Measurements from ENCODE around the gene TPD52L1.
A peak's percentile ranks its signal among the peaks of the same experiment; 100 is the strongest.
"Not testable (repeated sequence)": the region's sequence is repeated elsewhere in the genome, so short reads cannot be mapped to it uniquely, and the experiment has no call there.

The TPD52L1 gene

DNA sequence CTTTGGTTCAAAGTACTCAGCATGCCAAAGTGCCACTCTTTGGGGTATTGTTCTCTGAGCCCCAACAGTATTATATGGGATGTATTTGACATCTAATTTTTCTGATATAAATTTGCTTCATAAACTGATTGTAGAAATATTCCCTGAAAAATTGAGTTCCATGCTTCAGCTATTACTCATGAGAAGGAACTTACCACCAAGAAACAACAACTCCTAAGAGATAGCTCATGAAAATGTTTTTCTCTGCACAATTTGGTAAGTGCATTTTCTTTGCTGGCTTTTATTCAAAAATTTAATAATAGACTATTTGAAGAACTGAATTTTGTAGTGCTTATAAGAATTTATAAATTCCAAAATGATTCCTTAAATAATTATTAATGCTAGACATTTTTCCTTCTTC, 12.8 kb upstream of the TPD52L1 start:
- H3K4me3 ChIP-seq (ENCODE audit: low read depth, low read length) = no peak overlapping the region

DNA sequence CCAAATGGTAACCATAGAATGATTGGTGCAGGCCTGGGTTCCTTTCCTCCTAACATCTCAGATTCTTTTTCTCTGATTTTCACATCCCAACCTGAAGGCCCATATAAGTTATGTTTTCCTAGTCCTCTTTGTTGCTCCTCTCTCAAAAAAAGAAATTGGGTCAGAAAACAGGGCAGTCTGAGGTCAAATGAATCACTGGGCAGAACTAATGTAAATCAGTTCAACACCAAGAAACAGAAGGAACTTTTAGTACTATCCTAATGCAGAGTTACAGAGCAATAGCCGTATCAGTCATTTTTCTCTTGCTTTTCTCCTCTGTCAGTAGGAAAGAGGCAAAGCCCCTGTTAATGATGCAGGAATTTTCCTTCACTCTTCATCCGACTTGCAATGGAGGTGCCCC, 11.0 kb upstream of the TPD52L1 start:
- H3K4me3 ChIP-seq (ENCODE audit: low read depth, low read length) = no peak overlapping the region

GRCh38 chr6:125144822-125145221, 8.8 kb upstream of the TPD52L1 start:
- H3K4me3 ChIP-seq (ENCODE audit: low read depth, low read length) = no peak overlapping the region

DNA sequence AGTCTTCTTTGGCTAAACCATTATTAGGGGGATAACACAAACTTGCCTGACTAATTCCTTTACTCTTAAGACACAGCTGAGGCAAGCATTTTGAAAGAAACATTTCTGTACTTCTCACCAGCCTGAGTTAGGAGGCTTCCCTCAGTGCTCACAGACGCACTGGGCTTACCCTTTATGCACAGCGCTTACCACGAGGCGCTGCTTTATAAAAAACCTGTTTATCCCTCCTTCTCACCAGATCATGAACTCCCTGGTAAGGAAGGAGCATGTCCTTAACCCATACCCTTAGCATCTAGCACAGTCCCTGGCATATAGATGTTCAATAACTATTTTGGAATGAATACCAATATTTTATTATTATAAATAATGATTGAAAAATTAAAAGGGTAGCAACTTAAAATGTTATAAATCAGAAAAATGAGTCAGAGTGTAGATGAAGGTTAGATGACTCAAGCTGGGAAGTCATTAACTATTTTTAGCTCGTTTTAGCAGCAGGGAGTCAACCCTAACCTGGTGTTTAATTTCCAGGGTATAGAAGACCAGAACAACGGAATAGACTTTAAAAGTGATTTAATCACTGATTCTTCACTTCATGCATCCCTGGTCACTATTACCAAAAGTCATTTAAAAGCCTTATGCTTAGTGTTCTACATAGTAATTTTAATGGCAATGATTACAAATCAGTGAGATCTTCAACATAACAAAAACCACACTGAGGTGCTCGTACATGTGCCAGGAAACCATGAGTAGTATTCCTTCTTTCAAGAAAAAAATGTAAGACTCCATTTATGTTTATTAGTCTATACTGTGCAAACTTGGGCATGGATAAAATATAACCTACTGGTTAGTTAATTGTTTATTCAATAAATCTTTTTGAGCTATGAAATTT, 4.1 kb upstream of the TPD52L1 start:
- H3K4me3 ChIP-seq (ENCODE audit: low read depth, low read length) = no peak overlapping the region

GRCh38 chr6:125151700-125152099, 1.9 kb upstream of the TPD52L1 start:
- no peak overlapping the region for H3K4me3 ChIP-seq (ENCODE audit: low read depth, low read length)

DNA sequence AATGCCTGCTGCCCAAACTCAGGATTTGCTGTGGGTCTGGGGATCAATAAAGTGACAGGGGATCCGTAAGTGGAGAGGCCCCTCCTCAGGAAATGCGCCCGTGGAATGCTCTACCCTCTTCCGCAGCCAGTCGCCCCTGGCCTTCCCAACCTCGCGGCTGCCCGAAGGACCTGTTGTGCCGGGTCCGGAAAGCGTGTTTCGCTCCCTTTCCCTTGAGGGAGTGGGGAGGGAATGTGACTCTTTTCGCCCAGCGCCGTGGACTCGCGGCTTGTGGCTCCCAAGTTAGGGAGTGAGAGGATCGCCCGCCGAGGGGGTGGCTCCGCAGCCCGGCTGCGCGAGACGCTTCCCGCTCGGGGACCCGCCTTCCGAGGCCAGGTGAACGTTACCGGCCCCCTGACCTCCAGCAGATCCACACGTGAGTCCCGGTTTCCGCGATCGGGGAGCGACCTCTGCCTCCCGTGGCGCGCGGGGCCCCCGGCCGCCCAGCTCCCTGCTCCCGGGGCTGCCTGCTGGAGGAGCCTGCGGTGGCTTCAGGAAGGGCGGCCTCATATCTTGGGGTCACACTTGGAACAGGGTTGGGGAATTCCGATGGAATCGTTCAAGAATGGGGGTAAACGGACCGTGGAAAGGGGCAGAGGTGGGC, 666 bp downstream of the TPD52L1 start:
- peak overlapping the region; percentile 69 for H3K4me3 ChIP-seq (ENCODE audit: low read depth, low read length)

DNA sequence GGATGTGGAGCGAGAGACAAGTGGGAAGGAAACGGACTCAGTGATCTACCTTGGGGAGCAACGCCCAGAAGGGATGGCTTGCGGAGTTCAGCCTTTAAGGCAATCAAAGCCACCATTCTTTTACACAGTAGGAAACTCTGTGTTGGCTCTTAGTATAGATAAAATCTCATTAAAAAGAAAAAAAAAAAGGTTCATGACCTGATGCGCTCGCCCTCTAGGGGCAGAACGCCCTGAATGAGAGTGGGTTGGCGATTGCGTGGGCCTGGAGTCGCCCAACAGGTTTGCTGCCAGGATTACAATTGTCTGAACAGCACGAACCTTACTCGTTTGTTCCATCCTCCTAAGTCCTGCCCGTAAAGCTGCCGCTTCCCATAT, 1.2 kb downstream of the TPD52L1 start:
- H3K4me3 ChIP-seq (ENCODE audit: low read depth, low read length) = peak overlapping the region; percentile 69

- H3K4me3 ChIP-seq (ENCODE audit: low read depth, low read length) = no peak overlapping the region
Observed at GRCh38 chr6:125155344-125155743, 1.8 kb downstream of the TPD52L1 start.

- H3K4me3 ChIP-seq (ENCODE audit: low read depth, low read length) = no peak overlapping the region
Observed at GRCh38 chr6:125156496-125156895, 2.9 kb downstream of the TPD52L1 start.

- no peak overlapping the region for H3K4me3 ChIP-seq (ENCODE audit: low read depth, low read length)
Observed at GRCh38 chr6:125157280-125157679, 3.7 kb downstream of the TPD52L1 start.

GRCh38 chr6:125157725-125158124, 4.2 kb downstream of the TPD52L1 start:
- no peak overlapping the region for H3K4me3 ChIP-seq (ENCODE audit: low read depth, low read length)

DNA sequence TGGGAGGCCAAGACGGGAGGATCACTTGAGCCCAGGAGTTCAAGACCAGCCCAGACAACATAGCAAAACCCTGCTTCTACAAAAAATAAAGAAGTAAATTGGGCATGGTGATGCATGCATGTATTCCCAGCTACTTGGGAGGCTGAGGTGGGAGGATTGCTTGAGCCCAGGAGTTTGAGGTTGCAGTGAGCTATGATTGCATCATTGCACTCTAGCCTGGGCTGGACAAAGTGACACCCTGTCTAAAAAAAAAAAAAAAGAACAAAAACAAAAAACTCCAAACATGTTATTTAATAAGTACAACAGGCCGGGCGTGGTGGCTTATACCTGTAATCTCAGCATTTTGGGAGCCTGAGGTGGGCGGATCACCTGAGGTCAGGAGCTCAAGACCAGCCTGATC, 9.8 kb downstream of the TPD52L1 start:
- H3K4me3 ChIP-seq (ENCODE audit: low read depth, low read length) = not testable (repeated sequence)

DNA sequence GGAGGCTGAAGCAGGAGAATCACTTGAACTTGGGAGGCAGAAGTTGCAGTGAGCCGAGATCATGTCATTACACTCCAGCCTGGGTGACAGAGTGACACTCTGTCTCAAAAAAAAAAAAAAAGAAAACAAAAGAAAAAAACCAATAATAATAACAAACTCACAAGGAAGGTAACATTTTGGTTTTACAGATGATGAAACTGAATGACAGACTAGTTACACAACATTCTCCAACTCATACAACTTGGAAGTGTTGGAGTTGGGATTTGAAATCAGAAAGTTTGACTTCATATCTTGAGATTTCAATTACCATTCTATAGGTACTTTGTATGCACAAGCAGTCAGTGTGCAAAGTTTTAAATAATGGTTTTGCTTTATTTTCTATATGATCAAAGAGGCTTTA, 10.2 kb downstream of the TPD52L1 start:
- H3K4me3 ChIP-seq (ENCODE audit: low read depth, low read length) = no peak overlapping the region

GRCh38 chr6:125164696-125165095, 11.1 kb downstream of the TPD52L1 start:
- no peak overlapping the region for H3K4me3 ChIP-seq (ENCODE audit: low read depth, low read length)

DNA sequence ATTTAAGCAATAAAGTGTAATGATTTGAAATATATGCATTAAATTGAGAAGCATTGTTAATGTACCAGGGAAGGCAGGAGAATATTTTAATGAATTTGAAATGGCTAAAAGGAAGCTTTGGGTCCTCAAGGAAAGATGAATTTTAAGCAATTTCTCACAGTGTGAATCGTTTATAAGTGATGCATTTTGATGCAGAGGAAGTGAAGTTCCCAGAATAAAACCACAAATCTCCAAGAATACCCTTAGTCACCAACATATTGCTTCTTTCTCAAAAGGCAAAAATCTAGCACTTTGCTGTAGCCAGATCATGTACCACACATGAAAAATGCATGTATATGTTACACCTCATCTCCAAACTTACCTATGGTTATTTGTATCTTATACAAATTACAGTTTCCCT, 11.7 kb downstream of the TPD52L1 start:
- no peak overlapping the region for H3K4me3 ChIP-seq (ENCODE audit: low read depth, low read length)

DNA sequence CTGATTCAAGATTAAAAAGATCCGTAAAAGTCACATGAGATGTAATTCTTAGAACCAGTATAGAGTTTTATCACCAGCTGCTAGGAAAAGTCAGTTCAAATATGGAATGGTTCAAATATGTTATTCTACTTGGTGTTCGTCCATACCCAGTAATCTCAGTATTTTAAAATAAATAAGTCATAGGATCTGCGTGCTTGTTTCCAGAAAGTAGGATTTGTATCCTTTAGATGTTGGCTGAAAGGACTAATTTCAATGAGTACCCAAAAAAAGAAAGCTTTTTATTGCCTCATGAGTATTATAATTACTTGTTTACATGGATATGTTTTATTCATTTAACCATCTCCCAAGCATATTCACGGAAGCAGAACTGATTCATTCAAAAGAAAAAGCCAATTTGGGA, 12.2 kb downstream of the TPD52L1 start:
- H3K4me3 ChIP-seq (ENCODE audit: low read depth, low read length) = no peak overlapping the region

- H3K4me3 ChIP-seq (ENCODE audit: low read depth, low read length) = no peak overlapping the region
Observed at GRCh38 chr6:125166711-125167110, 13.1 kb downstream of the TPD52L1 start.

DNA sequence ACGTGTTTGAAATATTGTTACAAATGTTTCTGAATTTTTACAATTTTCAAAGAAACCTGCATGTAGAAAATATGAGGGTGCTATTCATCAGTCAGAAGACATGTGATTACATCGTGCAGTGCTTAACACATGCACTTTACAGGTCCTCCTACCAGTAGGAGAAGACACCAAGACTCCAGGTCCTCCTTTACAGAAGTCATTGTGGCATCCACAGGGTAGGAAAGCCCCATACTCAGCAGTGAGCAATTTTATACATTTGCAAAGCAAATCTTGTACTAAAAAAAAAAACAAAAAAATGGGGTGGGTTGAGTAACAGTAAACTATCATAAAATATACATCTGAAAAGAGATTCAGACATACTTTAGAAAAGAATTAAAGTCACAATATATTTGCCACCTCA, 14.0 kb downstream of the TPD52L1 start:
- H3K4me3 ChIP-seq (ENCODE audit: low read depth, low read length) = no peak overlapping the region

DNA sequence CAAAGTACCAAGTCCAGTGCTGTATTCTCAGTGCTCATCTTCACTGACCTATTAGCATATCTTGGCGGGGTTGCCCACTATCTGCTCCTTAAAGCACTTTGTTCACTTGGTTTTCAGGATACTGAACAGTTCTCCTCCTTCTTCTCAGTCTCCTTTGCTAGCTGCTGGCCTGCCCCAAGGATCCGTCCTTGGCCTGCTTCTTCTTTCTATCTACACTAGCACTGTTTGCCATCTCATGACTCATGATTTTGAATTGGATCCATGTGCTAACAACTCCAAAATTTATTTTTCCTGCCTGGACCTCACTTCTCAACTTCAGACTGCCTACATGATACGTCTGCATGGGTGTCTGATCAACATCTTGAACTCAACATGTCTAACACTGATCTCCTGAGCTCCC, 15.5 kb downstream of the TPD52L1 start:
- H3K4me3 ChIP-seq (ENCODE audit: low read depth, low read length) = no peak overlapping the region

- H3K4me3 ChIP-seq (ENCODE audit: low read depth, low read length) = no peak overlapping the region
Observed at GRCh38 chr6:125169522-125169921, 15.9 kb downstream of the TPD52L1 start.

- no peak overlapping the region for H3K4me3 ChIP-seq (ENCODE audit: low read depth, low read length)
Observed at GRCh38 chr6:125170376-125170775, 16.8 kb downstream of the TPD52L1 start.

GRCh38 chr6:125173341-125174095, 19.9 kb downstream of the TPD52L1 start:
- H3K4me3 ChIP-seq (ENCODE audit: low read depth, low read length) = no peak overlapping the region
